Measurements from ENCODE around the gene TRPV2. TPM values are rescaled to one million over a fixed set of nuclear protein-coding genes. Genes with fewer than 3 reads are reported as not detected.

TRPV2 gene
- total and polyA plus RNA-seq, 3 donors from 2014 or later = 7.1 to 7.7 (median 7.6) TPM

DNA sequence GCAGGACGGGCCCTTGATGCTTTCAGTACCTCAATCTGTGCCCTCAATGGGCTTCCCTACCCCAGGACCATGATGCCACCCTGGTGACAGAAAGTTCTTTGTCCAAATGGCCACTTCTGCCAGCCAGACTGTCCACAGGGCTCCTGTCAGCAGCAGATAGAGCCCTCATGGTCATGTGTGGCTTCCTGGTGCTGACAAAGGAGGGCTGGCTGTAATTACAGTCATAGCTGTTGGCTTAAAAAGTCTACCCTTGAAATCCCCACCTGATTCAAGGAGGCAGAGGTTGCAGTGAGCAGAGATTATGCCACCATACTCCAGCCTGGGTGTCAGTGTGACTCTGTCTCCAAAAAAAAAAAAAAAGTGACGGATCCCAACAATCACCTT, 3.3 kb downstream of the TRPV2 start:
- no peaks in the 10 kb centered on the region for H3K36me3 ChIP-seq (ENCODE audit: low read depth, missing control alignments)
- no peaks in the 10 kb centered on the region for H3K9me3 ChIP-seq
- intact Hi-C loops (cut with DNase I; ENCODE audit: low total_unique reads) = no loop called here
- no peaks in the 10 kb centered on the region for H3K27me3 ChIP-seq
- DNase-seq = no peak
- TF ChIP-seq POLR2A (IDR thresholded peaks at IDR 0.05) (no peak), CTCF (IDR thresholded peaks at IDR 0.05) (no peak)
- 0 to 50% methylated on average over 1 to 2 of the region's 2 CpGs for WGBS, 2 donors
- H3K4me3 ChIP-seq = no peak overlapping the region
- H3K27ac ChIP-seq = no peak overlapping the region
- peaks cover 5% of the 10 kb centered on the region for H3K4me1 ChIP-seq

DNA sequence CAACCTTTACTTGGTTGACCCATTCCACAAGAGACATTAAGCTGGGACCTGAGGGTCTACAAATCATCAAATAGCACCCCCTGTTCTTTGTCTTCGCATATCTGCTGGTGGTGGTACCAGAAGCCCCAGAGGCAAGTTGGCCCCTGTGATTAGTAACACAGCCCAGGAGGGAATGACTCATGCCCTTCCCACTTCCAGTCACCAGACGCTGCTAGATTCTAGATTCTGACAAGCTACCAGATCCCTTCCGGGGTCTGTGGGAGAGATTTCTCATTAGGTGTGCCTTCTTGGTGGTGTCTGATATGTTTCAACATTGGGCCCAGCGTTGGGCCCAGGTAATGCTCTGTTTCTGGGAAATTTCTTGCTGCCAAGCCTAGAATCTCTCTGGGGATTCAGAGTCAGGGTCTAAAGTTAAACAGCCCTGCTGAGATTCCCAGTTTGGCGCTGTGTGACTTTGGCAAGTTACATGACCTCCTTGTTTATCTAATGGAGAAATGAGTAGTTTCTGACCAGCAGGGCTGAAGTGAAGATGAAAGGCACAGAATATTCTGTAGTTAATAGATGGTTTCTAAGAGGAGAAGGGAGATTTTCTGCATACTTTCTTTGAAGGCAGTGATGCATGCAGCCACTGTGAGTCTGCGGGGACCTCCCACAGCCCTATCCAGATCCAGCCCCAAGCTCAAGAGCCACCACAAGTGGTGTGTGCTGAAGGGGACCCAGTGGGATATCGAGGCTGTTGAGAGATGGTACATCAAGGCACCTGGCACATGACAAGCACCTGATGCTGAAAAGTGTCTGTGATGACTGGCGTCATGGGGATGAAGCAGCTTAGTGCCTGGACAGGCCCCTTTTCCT, 3.9 kb downstream of the TRPV2 start:
- DNase-seq = no peak
- Histone ChIP-seq H3K9me3 (no peaks in the 10 kb centered on the region), H3K27me3 (no peaks in the 10 kb centered on the region), H3K27ac (no peak overlapping the region), H3K4me3 (no peak overlapping the region), H3K4me1 (peaks cover 5% of the 10 kb centered on the region), H3K36me3 (ENCODE audit: low read depth, missing control alignments) (no peaks in the 10 kb centered on the region)
- intact Hi-C loops (cut with DNase I; ENCODE audit: low total_unique reads) = no loop called here
- TF ChIP-seq POLR2A (IDR thresholded peaks at IDR 0.05) (no peak), CTCF (IDR thresholded peaks at IDR 0.05) (no peak)
- WGBS, 2 donors = 79 to 90% methylated on average over 6 to 7 of the region's 8 CpGs

GRCh38 chr17:16419929-16420271, 4.5 kb downstream of the TRPV2 start:
- Histone ChIP-seq H3K9me3 (no peaks in the 10 kb centered on the region), H3K4me1 (peaks cover 5% of the 10 kb centered on the region), H3K36me3 (ENCODE audit: low read depth, missing control alignments) (no peaks in the 10 kb centered on the region), H3K4me3 (no peak overlapping the region), H3K27me3 (no peaks in the 10 kb centered on the region), H3K27ac (no peak overlapping the region)
- 90 to 96% methylated on average over 2 to 10 of the region's 10 CpGs for WGBS, 2 donors
- no peak for DNase-seq
- intact Hi-C loops (cut with DNase I; ENCODE audit: low total_unique reads) = no loop called here
- TF ChIP-seq POLR2A (IDR thresholded peaks at IDR 0.05) (no peak), CTCF (IDR thresholded peaks at IDR 0.05) (no peak)

DNA sequence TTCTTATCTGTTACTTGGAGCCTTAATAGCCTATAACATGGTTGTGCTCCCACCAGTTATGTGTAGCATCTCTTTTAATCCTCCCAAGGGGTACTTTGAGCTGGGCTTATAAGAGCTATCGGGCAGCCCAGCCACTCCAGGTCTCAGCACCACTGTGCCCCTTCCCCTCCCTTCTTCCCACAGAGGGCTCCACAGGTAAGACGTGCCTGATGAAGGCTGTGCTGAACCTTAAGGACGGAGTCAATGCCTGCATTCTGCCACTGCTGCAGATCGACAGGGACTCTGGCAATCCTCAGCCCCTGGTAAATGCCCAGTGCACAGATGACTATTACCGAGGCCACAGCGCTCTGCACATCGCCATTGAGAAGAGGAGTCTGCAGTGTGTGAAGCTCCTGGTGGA, 7.0 kb downstream of the TRPV2 start:
- Histone ChIP-seq H3K9me3 (no peaks in the 10 kb centered on the region), H3K27me3 (no peaks in the 10 kb centered on the region), H3K27ac (no peak overlapping the region), H3K4me1 (no peaks in the 10 kb centered on the region), H3K36me3 (ENCODE audit: low read depth, missing control alignments) (no peaks in the 10 kb centered on the region), H3K4me3 (no peak overlapping the region)
- intact Hi-C loops (cut with DNase I; ENCODE audit: low total_unique reads) = no loop called here
- WGBS, 2 donors = 89 to 93% methylated on average over 7 of the region's 7 CpGs
- no peak for DNase-seq
- TF ChIP-seq POLR2A (IDR thresholded peaks at IDR 0.05) (no peak), CTCF (IDR thresholded peaks at IDR 0.05) (no peak)

Data from testis (tissue), 3 donors.